Natural killer cell (primary cell): ENCODE data around the gene FRYL. TPM values are rescaled to one million over a fixed set of nuclear protein-coding genes. Genes with fewer than 3 reads are reported as not detected.
A peak's percentile ranks its signal among the peaks of the same experiment; 100 is the strongest.

ENCODE experiments used
- ATAC-seq, 3 donors: fragments of 150-1000 bp in 2 of 3; fragments of 200-7000 bp in 1 of 3; cut with Tn5 transposase; 1 replicate in 1 of 3; 2 replicates in 2 of 3; pipeline ENCODE4 v1.10.0; 2021; ENCODE audit warnings: mild to moderate bottlenecking in 2 of 3, moderate library complexity in 2 of 3
- DNase-seq, 2 donors: peaks; one replicate each; pipeline versions ENCODE4 v3.0.0 to v3.0.0-alpha.2; 2013 to 2021; ENCODE audit warnings: mixed read lengths in 1 of 2
- H3K27ac ChIP-seq: one replicate; pipeline ENCODE4 v1.5.1; 2013; ENCODE audit warnings: mild to moderate bottlenecking, low read length
- H3K27me3 ChIP-seq: one replicate; pipeline ENCODE4 v1.6.1; 2013; ENCODE audit warnings: low read length; ENCODE audit not compliant: control insufficient read depth, insufficient read depth
- H3K36me3 ChIP-seq: one replicate; pipeline ENCODE4 v1.6.1; 2013; ENCODE audit warnings: low read length; ENCODE audit not compliant: control insufficient read depth, insufficient read depth
- H3K4me1 ChIP-seq: one replicate; pipeline ENCODE4 v1.6.1; 2013; ENCODE audit warnings: low read length; ENCODE audit not compliant: control insufficient read depth, insufficient read depth
- H3K4me3 ChIP-seq: one replicate; pipeline ENCODE4 v1.5.1; 2013; ENCODE audit warnings: low read length
- H3K9me3 ChIP-seq: one replicate; pipeline ENCODE4 v1.6.1; 2013; ENCODE audit warnings: low read length; ENCODE audit not compliant: control insufficient read depth, insufficient read depth
- H3K27ac Mint-ChIP-seq, 2 donors: one replicate each; pipeline ENCODE4 v1.8.0; 2022; ENCODE audit warnings: mild to moderate bottlenecking in 2 of 2, mixed read lengths in 2 of 2, moderate library complexity in 1 of 2
- H3K27me3 Mint-ChIP-seq, 2 donors: one replicate each; pipeline ENCODE4 v1.8.0; 2022; ENCODE audit warnings: low read depth in 2 of 2, mixed read lengths in 2 of 2
- H3K36me3 Mint-ChIP-seq: one replicate; pipeline ENCODE4 v1.8.0; 2022; ENCODE audit warnings: mixed read lengths
- H3K4me1 Mint-ChIP-seq, 2 donors: one replicate each; pipeline ENCODE4 v1.8.0; 2022; ENCODE audit warnings: mixed read lengths in 2 of 2
- H3K4me3 Mint-ChIP-seq: one replicate; pipeline ENCODE4 v1.8.0; 2022; ENCODE audit warnings: mild to moderate bottlenecking, moderate library complexity, mixed read lengths
- H3K9me3 Mint-ChIP-seq, 2 donors: one replicate each; pipeline ENCODE4 v1.8.0; 2022; ENCODE audit warnings: mixed read lengths in 2 of 2
- WGBS: methylation state at CpG from one replicate; pipeline ENCODE4 v1.1.7; 2013; ENCODE audit warnings: missing lambda C conversion rate; ENCODE audit not compliant: insufficient coverage; 5-methylcytosine and 5-hydroxymethylcytosine counted together
- intact Hi-C: fragments of 100-400 bp; cut with micrococcal nuclease; formaldehyde crosslinking; loops from one replicate; pipeline ENCODE4 v1.14.2; 2022
- total RNA-seq, 4 donors: library from RNA; stranded (reverse); fragments of 120-200 nt in 1 of 4; gene quantifications; one replicate each; pipeline versions ENCODE4 v1.2.3 to v1.2.4, GENCODE V29; 2013 to 2022
- TF ChIP-seq, protein P1 (sequence below): fragments of 200-600 bp; IDR thresholded peaks from one replicate; pipeline ENCODE4 v1.8.0; 2022; ENCODE audit warnings: antibody characterized with exemption

Gene FRYL
- total RNA-seq, 3 donors from 2014 or later (not counting 1 experiment from before 2014, with no cell fraction given), result 143 to 181 (median 146) TPM

DNA sequence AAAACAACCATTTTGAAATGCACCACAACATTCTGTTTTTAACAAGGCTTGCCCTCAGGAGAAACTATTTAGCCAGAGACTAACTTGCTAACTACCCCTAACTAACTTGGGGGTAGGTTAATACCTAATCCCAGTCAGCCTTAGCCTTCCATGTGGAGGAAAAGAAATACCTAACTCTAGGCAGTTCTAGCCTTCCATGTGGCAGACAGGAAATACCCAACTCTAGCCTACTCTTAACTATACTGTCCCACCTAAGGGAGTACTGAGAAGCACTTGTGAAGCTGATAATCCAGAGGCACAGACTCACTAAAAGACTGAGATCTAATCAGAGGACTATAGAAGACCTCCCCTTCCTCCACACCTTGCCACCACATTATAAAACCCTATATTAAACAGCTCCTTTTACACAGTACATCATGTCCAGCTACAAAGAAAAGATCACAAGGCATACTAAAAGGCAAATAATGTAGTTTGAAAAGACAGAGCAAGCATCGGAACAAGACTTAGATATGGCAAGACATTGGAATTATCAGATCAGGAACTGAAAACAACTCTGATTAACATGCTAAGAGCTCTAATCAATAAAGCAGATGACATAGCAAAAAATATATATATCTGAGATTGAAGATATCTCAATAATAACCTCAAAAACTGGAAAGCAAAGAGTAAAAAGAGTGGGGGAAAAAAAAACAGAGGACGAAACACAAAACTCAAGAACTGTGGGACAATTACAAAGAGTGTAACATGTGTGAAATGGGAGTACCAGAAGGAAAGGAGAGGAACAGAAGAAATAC is 52.2 kb downstream of the FRYL start:
- intact Hi-C loops, result loop anchor here (10.0 kb wide), 1 partner anchor 47 kb away; no protein-coding TSS in a partner anchor
- no peak overlapping the region for H3K27ac ChIP-seq
- peaks cover 92 to 95% of the 10 kb centered on the region in 2 donors for H3K4me1 Mint-ChIP-seq
- ATAC-seq, result peak; percentile 50 to 63 (median 58)
- peak overlapping the region; percentile 53 to 57 for H3K27ac Mint-ChIP-seq
- H3K4me1 ChIP-seq, result peaks cover 24% of the 10 kb centered on the region
- no peaks in the 10 kb centered on the region for H3K36me3 ChIP-seq
- TF ChIP-seq, protein P1, sequence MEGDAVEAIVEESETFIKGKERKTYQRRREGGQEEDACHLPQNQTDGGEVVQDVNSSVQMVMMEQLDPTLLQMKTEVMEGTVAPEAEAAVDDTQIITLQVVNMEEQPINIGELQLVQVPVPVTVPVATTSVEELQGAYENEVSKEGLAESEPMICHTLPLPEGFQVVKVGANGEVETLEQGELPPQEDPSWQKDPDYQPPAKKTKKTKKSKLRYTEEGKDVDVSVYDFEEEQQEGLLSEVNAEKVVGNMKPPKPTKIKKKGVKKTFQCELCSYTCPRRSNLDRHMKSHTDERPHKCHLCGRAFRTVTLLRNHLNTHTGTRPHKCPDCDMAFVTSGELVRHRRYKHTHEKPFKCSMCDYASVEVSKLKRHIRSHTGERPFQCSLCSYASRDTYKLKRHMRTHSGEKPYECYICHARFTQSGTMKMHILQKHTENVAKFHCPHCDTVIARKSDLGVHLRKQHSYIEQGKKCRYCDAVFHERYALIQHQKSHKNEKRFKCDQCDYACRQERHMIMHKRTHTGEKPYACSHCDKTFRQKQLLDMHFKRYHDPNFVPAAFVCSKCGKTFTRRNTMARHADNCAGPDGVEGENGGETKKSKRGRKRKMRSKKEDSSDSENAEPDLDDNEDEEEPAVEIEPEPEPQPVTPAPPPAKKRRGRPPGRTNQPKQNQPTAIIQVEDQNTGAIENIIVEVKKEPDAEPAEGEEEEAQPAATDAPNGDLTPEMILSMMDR, result no peak
- 100% methylated on average over 1 of the region's 2 CpGs for WGBS
- no peak overlapping the region for H3K4me3 ChIP-seq
- H3K27me3 Mint-ChIP-seq, result no peaks in the 10 kb centered on the region
- no peaks in the 10 kb centered on the region for H3K36me3 Mint-ChIP-seq
- no peak for DNase-seq
- H3K4me3 Mint-ChIP-seq, result peak overlapping the region; percentile 57
- no peaks in the 10 kb centered on the region for H3K27me3 ChIP-seq
- H3K9me3 ChIP-seq, result no peaks in the 10 kb centered on the region
- H3K9me3 Mint-ChIP-seq, result no peaks in the 10 kb centered on the region

DNA sequence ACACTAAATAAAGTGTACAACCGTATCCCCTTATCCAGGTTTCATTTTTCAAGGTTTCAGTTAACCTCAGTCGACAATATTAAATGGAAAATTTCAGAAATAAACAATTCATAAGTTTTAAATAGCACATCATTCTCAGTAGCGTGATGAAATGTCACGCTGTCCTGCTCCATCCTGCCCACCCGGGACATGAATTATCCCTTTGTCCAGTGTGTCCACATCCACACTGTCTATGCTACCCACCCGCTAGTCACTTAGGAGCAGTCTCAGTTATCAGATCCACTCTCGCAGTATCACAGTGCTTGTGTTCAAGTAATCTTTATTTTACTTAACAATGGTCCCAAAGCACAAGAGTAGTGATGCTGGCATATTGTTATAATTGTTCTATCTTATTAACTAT is 54.7 kb downstream of the FRYL start:
- H3K4me1 ChIP-seq, result peaks cover 24% of the 10 kb centered on the region

GRCh38 chr4:48722509-48723446 is 57.3 kb downstream of the FRYL start:
- H3K36me3 ChIP-seq, result no peaks in the 10 kb centered on the region
- Mint-ChIP-seq H3K27ac (peak overlapping the region; percentile 8 to 35), H3K4me3 (no peak overlapping the region), H3K4me1 (peaks cover 72 to 77% of the 10 kb centered on the region in 2 donors), H3K36me3 (no peaks in the 10 kb centered on the region), H3K27me3 (no peaks in the 10 kb centered on the region), H3K9me3 (peaks cover 0 to 2% of the 10 kb centered on the region in 2 donors)
- peaks cover 12% of the 10 kb centered on the region for H3K4me1 ChIP-seq
- H3K9me3 ChIP-seq, result no peaks in the 10 kb centered on the region
- no peak overlapping the region for H3K27ac ChIP-seq
- H3K27me3 ChIP-seq, result no peaks in the 10 kb centered on the region
- DNase-seq (no peak), ATAC-seq (peak; percentile 32 to 57 (median 53))
- no peak overlapping the region for H3K4me3 ChIP-seq
- TF ChIP-seq, protein P1, result no peak
- intact Hi-C loops, result loop anchor here (10.0 kb wide), 1 partner anchor 52 kb away; no protein-coding TSS in a partner anchor
- 72% methylated on average over 4 of the region's 5 CpGs for WGBS

More for the DNA sequence above, 54.7 kb downstream of the FRYL start:
- no peaks in the 10 kb centered on the region for H3K9me3 ChIP-seq
- H3K4me1 Mint-ChIP-seq, result peaks cover 86 to 93% of the 10 kb centered on the region in 2 donors
- H3K4me3 ChIP-seq, result no peak overlapping the region
- TF ChIP-seq, protein P1, result no peak
- no peaks in the 10 kb centered on the region for H3K36me3 Mint-ChIP-seq
- ATAC-seq (no peak), DNase-seq (no peak)
- H3K27ac ChIP-seq, result no peak overlapping the region
- peaks cover 0 to 1% of the 10 kb centered on the region in 2 donors for H3K9me3 Mint-ChIP-seq
- 99% methylated on average over 6 of the region's 7 CpGs for WGBS
- no peaks in the 10 kb centered on the region for H3K27me3 ChIP-seq
- intact Hi-C loops, result loop anchor here (10.0 kb wide), 1 partner anchor 49 kb away; no protein-coding TSS in a partner anchor
- H3K27ac Mint-ChIP-seq, result peak overlapping the region; percentile 57 to 64
- H3K4me3 Mint-ChIP-seq, result peak overlapping the region; percentile 28
- H3K36me3 ChIP-seq, result no peaks in the 10 kb centered on the region
- no peaks in the 10 kb centered on the region for H3K27me3 Mint-ChIP-seq
